GM12864 (cell line): ENCODE data around the gene TEAD1.

ENCODE experiments used
- DNase-seq: peaks from one replicate; pipeline ENCODE4 v3.0.0-alpha.2; 2011; ENCODE audit warnings: low read depth
- H3K4me3 ChIP-seq: 2 replicates; pipeline ENCODE4 v1.5.1; 2011; ENCODE audit warnings: mild to moderate bottlenecking, low read depth, low read length, control low read depth
- TF ChIP-seq, protein P1 (sequence below): IDR thresholded peaks from 2 replicates; pipeline ENCODE4 v1.5.1; 2011; ENCODE audit warnings: low read depth, mild to moderate bottlenecking, moderate library complexity, low read length, control low read depth, inconsistent platforms; ENCODE audit errors: missing control alignments

Gene TEAD1

DNA sequence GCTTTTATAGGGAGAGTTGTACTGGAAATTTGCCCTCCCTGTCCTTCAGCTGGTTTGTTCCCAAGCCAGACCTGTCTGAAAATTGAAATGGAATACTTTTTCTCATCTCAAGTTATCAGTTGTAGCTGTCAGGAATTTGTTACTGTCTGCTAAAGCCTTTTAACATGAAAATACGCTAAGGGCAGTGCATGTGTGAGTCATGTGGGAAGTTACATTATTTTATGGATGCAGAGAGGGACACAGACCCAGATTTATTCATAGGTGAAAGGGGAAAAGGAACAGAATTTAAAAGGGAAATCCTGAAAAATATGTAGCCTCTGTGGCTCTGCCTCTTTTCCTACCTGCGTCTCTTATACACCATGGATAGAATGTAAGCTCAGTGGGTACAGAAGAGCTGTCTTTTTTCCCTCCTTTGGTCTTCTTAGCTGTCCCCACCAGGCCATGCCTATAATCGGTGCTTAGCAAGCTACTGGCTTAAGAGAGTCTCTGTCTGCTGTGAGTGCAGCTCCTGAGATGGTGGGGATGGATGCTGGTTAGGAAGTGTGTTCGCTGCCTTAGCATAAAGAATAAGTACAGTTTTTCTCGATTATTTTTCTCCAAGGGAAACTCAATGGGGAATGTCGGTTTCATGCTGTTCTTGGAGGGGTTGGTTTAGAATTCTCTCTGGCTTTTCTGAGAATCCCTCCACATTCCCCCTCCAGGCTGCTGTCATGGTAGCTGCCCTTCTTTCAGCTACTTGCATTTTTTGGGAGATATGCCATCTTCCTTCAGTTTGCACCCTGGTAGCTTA, 166.8 kb downstream of the TEAD1 start:
- TF ChIP-seq, protein P1, sequence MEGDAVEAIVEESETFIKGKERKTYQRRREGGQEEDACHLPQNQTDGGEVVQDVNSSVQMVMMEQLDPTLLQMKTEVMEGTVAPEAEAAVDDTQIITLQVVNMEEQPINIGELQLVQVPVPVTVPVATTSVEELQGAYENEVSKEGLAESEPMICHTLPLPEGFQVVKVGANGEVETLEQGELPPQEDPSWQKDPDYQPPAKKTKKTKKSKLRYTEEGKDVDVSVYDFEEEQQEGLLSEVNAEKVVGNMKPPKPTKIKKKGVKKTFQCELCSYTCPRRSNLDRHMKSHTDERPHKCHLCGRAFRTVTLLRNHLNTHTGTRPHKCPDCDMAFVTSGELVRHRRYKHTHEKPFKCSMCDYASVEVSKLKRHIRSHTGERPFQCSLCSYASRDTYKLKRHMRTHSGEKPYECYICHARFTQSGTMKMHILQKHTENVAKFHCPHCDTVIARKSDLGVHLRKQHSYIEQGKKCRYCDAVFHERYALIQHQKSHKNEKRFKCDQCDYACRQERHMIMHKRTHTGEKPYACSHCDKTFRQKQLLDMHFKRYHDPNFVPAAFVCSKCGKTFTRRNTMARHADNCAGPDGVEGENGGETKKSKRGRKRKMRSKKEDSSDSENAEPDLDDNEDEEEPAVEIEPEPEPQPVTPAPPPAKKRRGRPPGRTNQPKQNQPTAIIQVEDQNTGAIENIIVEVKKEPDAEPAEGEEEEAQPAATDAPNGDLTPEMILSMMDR = no peak
- no peak overlapping the region for H3K4me3 ChIP-seq
- no peak for DNase-seq

DNA sequence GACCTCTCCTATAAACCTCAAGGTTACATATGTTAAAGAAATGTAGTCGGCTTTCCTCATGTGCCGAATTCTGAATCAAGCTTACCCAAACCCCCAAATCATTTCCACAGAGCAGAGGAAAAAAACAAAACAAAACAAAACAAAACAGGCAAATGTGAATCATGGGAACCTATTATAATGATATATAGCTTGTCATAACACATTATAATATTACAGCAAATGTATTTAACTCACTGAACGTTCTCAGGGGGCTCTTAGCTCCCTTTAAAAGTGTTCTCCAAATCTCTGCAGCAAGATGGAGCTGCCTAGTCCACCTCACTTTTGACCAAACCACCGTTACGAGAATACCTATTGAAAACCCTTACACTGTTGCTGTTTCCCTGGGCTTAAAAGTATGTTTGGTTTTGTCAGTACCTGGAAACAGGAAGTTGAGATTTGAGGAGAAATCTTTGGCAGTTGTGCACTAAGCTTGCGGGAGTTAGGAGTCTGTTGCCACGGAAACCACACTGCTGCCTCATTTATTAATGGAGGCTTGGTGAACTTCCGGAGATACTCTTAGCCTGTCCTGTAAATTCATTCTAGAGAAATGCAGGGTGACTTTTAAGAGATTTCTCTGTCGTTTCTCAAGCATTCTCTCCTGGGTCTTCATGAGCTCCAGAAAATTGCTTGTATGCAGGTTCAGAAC, 167.9 kb downstream of the TEAD1 start:
- TF ChIP-seq, protein P1 = no peak
- H3K4me3 ChIP-seq = peak overlapping the region; percentile 24; the same call in 1 of the 2 replicates

DNA sequence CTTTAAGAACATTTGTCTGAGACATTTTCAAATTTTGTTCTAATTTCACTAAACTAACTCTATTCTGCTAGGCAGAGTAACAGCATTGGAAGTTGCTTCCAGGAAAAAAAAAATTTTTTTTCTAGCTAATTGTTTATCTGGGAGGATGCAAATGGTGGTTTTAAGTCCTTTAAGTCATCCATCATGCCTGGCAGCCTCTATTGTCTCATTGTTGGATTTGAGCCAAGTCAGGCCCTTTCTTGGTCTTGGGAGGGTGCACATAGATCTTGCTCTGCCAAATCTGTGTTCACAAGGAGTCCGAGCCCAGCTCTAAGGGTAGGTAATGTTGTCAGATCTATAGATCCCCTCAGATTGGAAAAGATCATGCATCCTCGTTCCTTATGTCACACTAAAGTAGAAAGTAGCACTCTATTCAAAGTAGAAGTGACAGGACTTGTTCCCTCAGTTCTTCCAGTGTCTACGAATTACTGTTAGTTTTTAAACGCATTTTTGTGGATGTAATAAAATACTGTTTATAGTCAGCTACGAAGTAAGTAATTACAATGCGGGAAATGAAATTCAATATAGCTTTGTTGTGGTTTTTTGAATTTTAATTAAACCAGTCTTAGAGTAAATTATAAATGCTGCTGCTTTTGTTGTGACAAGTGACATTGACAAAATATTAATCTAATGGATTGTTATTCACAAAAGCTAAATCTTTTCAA, 168.9 kb downstream of the TEAD1 start:
- no peak for DNase-seq
- H3K4me3 ChIP-seq = no peak overlapping the region
- TF ChIP-seq, protein P1 = no peak

More for the DNA sequence above, 167.9 kb downstream of the TEAD1 start:
- DNase-seq = no peak

DNA sequence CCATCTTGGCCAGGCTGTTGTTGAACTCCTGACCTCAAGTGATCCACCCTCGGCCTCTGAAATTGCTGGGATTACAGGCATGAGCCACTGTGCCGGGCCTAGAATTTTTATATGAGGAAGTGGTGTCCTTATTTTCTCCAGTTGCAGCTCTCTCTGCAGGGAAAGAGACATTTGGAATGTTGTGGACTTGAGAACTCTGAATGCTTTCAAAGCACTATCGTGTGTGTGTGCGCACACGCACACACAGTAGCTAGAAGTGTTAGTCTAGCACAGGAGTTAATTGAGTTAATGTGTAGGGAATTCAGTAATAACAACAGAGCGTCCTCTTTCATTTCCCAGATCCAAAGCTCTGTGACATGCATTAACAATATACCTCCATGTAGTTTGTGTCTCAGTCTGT, 170.9 kb downstream of the TEAD1 start:
- no peak overlapping the region for H3K4me3 ChIP-seq
- TF ChIP-seq, protein P1 = no peak
- no peak for DNase-seq

DNA sequence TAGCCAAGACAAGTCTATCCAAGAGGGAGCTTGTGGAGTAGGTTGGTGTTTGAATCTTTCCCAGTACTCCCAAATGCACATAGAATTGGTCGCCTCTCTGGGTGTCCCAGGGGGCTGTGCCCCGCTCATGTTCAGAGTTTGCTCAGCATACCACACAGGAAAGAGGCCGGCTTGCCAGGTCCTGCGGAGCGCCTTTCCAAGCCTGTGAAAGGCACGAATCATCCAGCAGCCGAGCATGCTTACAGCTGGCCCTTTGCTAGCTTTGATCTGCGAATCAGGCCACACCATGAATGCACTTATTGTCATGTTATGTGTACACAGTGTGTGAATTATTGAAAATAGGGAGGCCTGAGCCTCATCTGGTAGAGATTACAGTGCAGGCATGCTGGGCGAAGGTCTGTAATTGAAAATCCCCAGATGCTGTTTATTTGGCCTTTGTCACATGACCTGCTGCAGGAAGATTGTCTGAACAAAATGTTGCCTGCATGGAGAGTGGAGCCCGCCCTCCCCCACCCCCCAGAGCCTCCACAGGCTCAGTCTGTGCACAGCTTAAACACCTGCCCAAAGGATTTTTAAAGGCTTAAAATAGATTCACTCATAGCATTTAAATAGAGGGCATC, 171.6 kb downstream of the TEAD1 start:
- DNase-seq = no peak
- TF ChIP-seq, protein P1 = no peak
- no peak overlapping the region for H3K4me3 ChIP-seq

DNA sequence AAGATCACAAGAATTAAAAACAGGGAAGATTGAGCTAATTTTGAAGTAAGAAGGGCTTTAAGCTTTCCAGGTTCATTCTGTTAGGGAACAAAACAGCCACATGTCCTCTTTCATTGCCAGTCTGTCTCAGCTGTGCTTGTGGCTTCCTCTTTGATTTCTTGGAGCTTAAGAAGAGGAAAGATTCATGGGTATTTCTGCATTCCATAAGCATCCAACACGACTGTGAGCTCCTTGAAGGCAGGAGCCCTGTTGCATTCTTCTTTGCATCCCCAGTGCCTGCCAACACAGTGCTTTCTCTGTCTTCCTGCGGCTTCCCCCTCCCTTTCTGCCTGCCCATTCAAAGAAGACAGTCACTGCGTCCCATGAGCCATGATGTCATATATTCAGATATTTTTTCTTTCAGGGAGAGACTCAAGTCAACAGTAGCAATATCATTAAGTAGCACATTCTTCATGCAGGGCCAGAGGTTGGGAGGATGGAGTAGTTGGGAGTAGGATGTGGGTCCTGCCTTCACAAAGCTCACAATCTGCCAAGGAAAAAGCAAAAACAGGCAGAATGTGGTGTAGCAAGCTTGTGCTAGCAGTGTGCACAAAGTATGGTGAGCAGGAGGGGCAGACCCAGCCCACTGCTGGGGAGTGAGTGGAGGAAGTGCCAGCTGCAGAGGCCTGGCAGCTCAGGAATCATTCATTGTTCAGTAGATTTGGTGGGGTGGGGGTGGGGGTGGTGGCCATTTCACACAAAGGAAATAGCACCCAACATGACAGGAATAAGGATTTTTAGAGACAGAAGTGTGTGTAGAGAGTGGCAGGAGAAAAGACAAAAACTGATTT, 172.8 kb downstream of the TEAD1 start:
- H3K4me3 ChIP-seq = no peak overlapping the region
- no peak for DNase-seq
- TF ChIP-seq, protein P1 = no peak
